Lower leg skin (tissue), 4 donors: ENCODE data around the gene AJAP1. TPM values are rescaled to one million over a fixed set of nuclear protein-coding genes. Genes with fewer than 3 reads are reported as not detected.

ENCODE experiments used
- DNase-seq, 2 donors: peaks; one replicate each; pipeline ENCODE4 v3.0.0-alpha.2; 2019; ENCODE audit warnings: low spot score in 2 of 2
- H3K4me3 ChIP-seq: fragments of 200-600 bp; sonication (generic); 2 replicates; pipeline ENCODE4 v1.5.1; 2017; ENCODE audit warnings: mild to moderate bottlenecking, low read depth; ENCODE audit not compliant: poor library complexity, severe bottlenecking
- POLR2A ChIP-seq, 2 donors: fragments of 450-650 bp; IDR thresholded peaks; one replicate each; pipeline ENCODE4 v1.6.1; 2016 to 2017; ENCODE audit warnings: antibody characterized with exemption in 2 of 2, mild to moderate bottlenecking in 1 of 2, moderate library complexity in 1 of 2
- WGBS, 2 donors: methylation state at CpG; one replicate each; pipeline ENCODE4 v1.1.5; 2018; 5-methylcytosine and 5-hydroxymethylcytosine counted together
- intact Hi-C: fragments of 100-400 bp; cut with DNase I; formaldehyde crosslinking; loops from one replicate; pipeline ENCODE4 v1.15.0; 2023; ENCODE audit warnings: low total_unique reads
- total RNA-seq, 4 donors: library from RNA; depleted of rRNA; stranded (reverse); fragments of >200 nt; gene quantifications; one replicate each; pipeline ENCODE4 v1.1.0, GENCODE V29; 2016
- TF ChIP-seq, protein P1 (sequence below), 3 donors: fragments of 450-650 bp; IDR thresholded peaks; one replicate each; pipeline ENCODE4 v1.5.1; 2016; ENCODE audit warnings: antibody characterized with exemption in 3 of 3, mild to moderate bottlenecking in 3 of 3, moderate library complexity in 2 of 3

Gene AJAP1
- total RNA-seq, 4 donors from 2014 or later: 0.69 to 1.7 (median 1.3) TPM

DNA sequence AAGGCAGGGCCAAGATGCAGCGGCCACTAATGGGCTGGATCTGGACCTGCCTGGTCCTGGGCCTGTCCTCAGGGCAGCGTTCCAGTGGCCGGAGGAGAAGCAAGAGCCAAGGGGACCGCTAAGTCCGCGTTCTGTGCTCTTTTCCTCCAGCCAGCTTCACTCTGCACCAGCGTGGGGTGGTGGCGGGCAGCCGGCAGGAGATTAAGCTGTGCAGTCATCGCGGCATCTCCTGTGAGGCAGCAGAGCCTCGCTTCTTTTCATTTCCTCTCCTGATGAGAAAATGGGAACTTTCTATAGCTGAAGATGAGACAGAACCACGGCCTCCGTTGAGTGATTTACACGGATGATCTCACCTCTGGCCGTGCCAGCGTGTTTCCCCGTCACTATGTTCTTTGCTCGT is 43.4 kb downstream of the AJAP1 start:
- 85 to 89% methylated on average over 18 to 19 of the region's 19 CpGs for WGBS, 2 donors
- TF ChIP-seq, protein P1, sequence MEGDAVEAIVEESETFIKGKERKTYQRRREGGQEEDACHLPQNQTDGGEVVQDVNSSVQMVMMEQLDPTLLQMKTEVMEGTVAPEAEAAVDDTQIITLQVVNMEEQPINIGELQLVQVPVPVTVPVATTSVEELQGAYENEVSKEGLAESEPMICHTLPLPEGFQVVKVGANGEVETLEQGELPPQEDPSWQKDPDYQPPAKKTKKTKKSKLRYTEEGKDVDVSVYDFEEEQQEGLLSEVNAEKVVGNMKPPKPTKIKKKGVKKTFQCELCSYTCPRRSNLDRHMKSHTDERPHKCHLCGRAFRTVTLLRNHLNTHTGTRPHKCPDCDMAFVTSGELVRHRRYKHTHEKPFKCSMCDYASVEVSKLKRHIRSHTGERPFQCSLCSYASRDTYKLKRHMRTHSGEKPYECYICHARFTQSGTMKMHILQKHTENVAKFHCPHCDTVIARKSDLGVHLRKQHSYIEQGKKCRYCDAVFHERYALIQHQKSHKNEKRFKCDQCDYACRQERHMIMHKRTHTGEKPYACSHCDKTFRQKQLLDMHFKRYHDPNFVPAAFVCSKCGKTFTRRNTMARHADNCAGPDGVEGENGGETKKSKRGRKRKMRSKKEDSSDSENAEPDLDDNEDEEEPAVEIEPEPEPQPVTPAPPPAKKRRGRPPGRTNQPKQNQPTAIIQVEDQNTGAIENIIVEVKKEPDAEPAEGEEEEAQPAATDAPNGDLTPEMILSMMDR (IDR thresholded peaks at IDR 0.05): no peak
- no peak for TF ChIP-seq POLR2A (IDR thresholded peaks at IDR 0.05)
- intact Hi-C loops: no loop called here

GRCh38 chr1:4698911-4699310 is 44.5 kb downstream of the AJAP1 start:
- 78 to 90% methylated on average over 7 to 8 of the region's 8 CpGs for WGBS, 2 donors
- intact Hi-C loops: no loop called here
- H3K4me3 ChIP-seq: no peak overlapping the region
- DNase-seq: no peak
- TF ChIP-seq, protein P1 (IDR thresholded peaks at IDR 0.05): no peak
- TF ChIP-seq POLR2A (IDR thresholded peaks at IDR 0.05): no peak

More for the DNA sequence above, 43.4 kb downstream of the AJAP1 start:
- H3K4me3 ChIP-seq: no peak overlapping the region
- no peak for DNase-seq

- 54 to 57% methylated on average over 21 of the region's 21 CpGs for whole genome bisulfite sequencing, 2 donors
- TF ChIP-seq POLR2A (IDR thresholded peaks at IDR 0.05): no peak
- TF ChIP-seq, protein P1 (IDR thresholded peaks at IDR 0.05): no peak
- intact Hi-C loops: no loop called here
- H3K4me3 ChIP-seq: no peak overlapping the region
- no peak for DNase-seq
Measured at GRCh38 chr1:4699376-4700301, 45.2 kb downstream of the AJAP1 start.

DNA sequence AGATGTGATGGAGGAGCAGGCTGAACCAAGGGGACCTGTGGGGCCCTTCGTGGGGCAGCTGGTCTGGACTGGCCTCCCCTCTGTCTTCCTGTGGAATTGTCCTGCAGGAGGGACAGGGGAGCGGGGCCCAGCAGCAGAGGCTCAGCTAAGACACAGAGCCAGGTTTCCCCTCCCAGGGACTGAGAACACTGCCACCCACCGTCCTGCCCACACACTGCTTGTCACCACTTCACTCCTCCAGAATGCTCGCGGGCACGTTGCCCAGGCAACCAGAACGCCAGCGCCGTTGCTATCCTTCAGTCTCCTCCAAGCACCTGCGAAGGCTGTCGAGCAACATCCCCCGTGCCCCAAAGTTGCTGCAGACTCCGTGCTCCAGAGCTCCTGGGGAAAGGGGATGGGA is 46.4 kb downstream of the AJAP1 start:
- no peak for DNase-seq
- TF ChIP-seq, protein P1 (IDR thresholded peaks at IDR 0.05): no peak
- no peak for TF ChIP-seq POLR2A (IDR thresholded peaks at IDR 0.05)
- no peak overlapping the region for H3K4me3 ChIP-seq
- 41 to 62% methylated on average over 13 of the region's 13 CpGs for WGBS, 2 donors
- intact Hi-C loops: no loop called here

DNA sequence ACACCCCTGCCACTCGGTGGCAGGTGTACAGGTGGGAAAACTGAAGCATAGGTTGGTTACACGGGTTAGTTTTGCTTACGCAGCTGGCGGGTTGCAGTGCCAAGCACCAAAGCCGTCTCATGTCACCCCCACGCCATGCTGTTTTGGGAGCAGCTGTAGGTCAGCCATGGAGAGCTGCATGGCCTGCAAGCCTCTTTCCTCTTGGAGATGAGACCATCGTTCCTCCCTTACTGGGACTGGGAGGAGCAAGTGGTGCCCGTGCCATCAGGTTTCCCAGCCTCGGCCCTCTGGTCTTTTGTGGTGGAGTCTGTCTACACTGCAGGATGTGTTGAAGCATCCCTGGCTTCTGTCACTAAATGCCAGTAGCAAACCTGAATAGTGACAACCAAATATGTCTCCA is 46.9 kb downstream of the AJAP1 start:
- TF ChIP-seq POLR2A (IDR thresholded peaks at IDR 0.05): no peak
- TF ChIP-seq, protein P1 (IDR thresholded peaks at IDR 0.05): no peak
- WGBS, 2 donors: 66 to 72% methylated on average over 9 of the region's 9 CpGs
- DNase-seq: no peak
- intact Hi-C loops: no loop called here
- no peak overlapping the region for H3K4me3 ChIP-seq
